ENCODE results near the gene SFXN4. TPM values are rescaled to one million over a fixed set of nuclear protein-coding genes. Genes with fewer than 3 reads are reported as not detected.

The SFXN4 gene
- total and polyA plus RNA-seq, 9 of the 15 experiments (the other 6 are each of a cell fraction or from before 2014, with no cell fraction given) = 40.1 to 97.8 (median 54.5) TPM

GRCh38 chr10:119211176-119211575, 45.7 kb upstream of the SFXN4 start (continued):
- TF ChIP-seq ZC3H8 (IDR thresholded peaks at IDR 0.05) (no peak), BMI1 (IDR thresholded peaks at IDR 0.05; ENCODE audit: low read length) (no peak), TEAD1 (CRISPR knock-in tag; IDR thresholded peaks at IDR 0.05) (no peak), ZBTB1 (CRISPR knock-in tag; IDR thresholded peaks at IDR 0.05; ENCODE audit: borderline replicate concordance, low read depth) (no peak), POLR2AphosphoS5 (IDR thresholded peaks at IDR 0.05; ENCODE audit: control insufficient read depth, insufficient read depth, low read depth, low read length) (no peak), HMG20A (CRISPR knock-in tag; conservative IDR thresholded peaks at IDR 0.05) (no peak), ELK1 (CRISPR knock-in tag; IDR thresholded peaks at IDR 0.05) (no peak), JUNB (CRISPR knock-in tag; conservative IDR thresholded peaks at IDR 0.05) (no peak), CREM (IDR thresholded peaks at IDR 0.05; ENCODE audit: low read depth) (no peak)

GRCh38 chr10:119210633-119211032, 45.1 kb upstream of the SFXN4 start:
- in situ Hi-C loops (cut with MboI) = no loop called here
- no peak for ATAC-seq
- 70% methylated on average over 2 of the region's 2 CpGs for WGBS (ENCODE audit: insufficient coverage, low coverage, missing lambda C conversion rate)
- TF ChIP-seq RNF219 (CRISPR knock-in tag; IDR thresholded peaks at IDR 0.05) (no peak), ZNF324 (CRISPR knock-in tag; IDR thresholded peaks at IDR 0.05) (no peak), PTBP1 (IDR thresholded peaks at IDR 0.05; ENCODE audit: low read depth, low read length) (no peak), RCOR1 (IDR thresholded peaks at IDR 0.05; ENCODE audit: borderline replicate concordance in 1 of 2, low read depth in 2 of 2, low read length in 2 of 2) (no peak), UBTF (IDR thresholded peaks at IDR 0.05; ENCODE audit: borderline replicate concordance in 1 of 2, low read depth in 2 of 2, low read length in 2 of 2) (no peak), SREBF2 (CRISPR knock-in tag; IDR thresholded peaks at IDR 0.05) (no peak), ESRRA (IDR thresholded peaks at IDR 0.05; ENCODE audit: borderline replicate concordance, low read depth) (no peak), MECOM (CRISPR knock-in tag; IDR thresholded peaks at IDR 0.05) (no peak), KDM2B (CRISPR knock-in tag; IDR thresholded peaks at IDR 0.05) (no peak), ZNF41 (CRISPR knock-in tag; conservative IDR thresholded peaks at IDR 0.05) (no peak)

More at GRCh38 chr10:119210633-119211032, 45.1 kb upstream of the SFXN4 start:
- H3K9ac ChIP-seq (ENCODE audit: insufficient read depth in 1 of 2, low read depth in 2 of 2, low read length in 2 of 2) = no peak overlapping the region
- H3K36me3 ChIP-seq (ENCODE audit: control insufficient read depth, insufficient read depth, low read length) = no peaks in the 10 kb centered on the region
- CTCF ChIA-PET (ENCODE audit: low intra/inter-chr PET ratio) = no interaction called here
- H3K27ac ChIP-seq (ENCODE audit: extremely low read depth, low read depth, low read length) = no peak overlapping the region
- no peaks in the 10 kb centered on the region for H3K9me1 ChIP-seq (ENCODE audit: control insufficient read depth, insufficient read depth, low read length)
- H3K27me3 ChIP-seq (ENCODE audit: control insufficient read depth in 2 of 2, insufficient read depth in 2 of 2, low read length in 2 of 2) = no peaks in the 10 kb centered on the region
- DNase-seq (ENCODE audit: extremely low read depth in 1 of 4, low spot score in 3 of 4) (no peak), FAIRE-seq (no peak)
- no peak overlapping the region for H3K4me2 ChIP-seq (ENCODE audit: insufficient read depth, low read length)
- no peaks in the 10 kb centered on the region for H3K79me2 ChIP-seq (ENCODE audit: control insufficient read depth, insufficient read depth, low read length)
- POLR2A ChIA-PET = no interaction called here
- peaks cover 8 to 21% of the 10 kb centered on the region in 2 experiments for H3K4me1 ChIP-seq (replicated peaks in 1 of 2; ENCODE audit: control insufficient read depth in 2 of 2, insufficient read depth in 2 of 2, low read length in 2 of 2)
- no peak overlapping the region for H2AFZ ChIP-seq (ENCODE audit: low read depth, low read length)
- H3K9me3 ChIP-seq (replicated peaks; ENCODE audit: control insufficient read depth, insufficient read depth, low read depth, low read length) = no peaks in the 10 kb centered on the region
- no TSS peak for BruUV-seq (replicated peaks)
- H4K20me1 ChIP-seq (replicated peaks; ENCODE audit: control insufficient read depth, insufficient read depth, low read length) = no peaks in the 10 kb centered on the region
- no peak overlapping the region for H3K4me3 ChIP-seq
- intact Hi-C loops (cut with micrococcal nuclease) = no loop called here
